DMS79 treated with DMSO at 0.1 percent for 48 hours (cell line): ENCODE results near the gene NKAIN2.
"Not testable (repeated sequence)": the region's sequence is repeated elsewhere in the genome, so short reads cannot be mapped to it uniquely, and the experiment has no call there.

Experiments
- DNase-seq: peaks from one replicate; lab custom pipeline; 2025; lab: John Stamatoyannopoulos, UW

NKAIN2 gene

GRCh38 chr6:124090491-124090890 is 286.8 kb downstream of the NKAIN2 start:
- DNase-seq, result no peak

DNA sequence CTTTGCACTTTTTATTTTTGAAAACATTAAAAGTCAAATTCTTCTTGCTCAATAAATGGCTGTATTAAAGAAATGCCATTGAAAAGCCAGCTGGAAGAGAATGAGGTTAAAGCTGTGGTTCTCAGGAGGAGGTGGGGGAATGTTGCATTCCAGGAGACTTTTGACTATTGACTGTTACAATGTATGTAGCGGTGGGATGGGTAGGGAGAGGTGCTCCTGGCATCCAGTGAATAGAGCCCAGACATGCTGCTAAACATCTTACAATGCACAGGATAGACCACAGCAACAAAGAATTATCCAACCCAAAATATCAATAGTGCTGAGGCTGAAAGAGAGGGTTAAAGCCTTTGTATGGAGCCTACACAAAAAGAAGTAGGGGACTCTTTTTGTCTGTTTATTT is 295.9 kb downstream of the NKAIN2 start:
- no peak for DNase-seq

DNA sequence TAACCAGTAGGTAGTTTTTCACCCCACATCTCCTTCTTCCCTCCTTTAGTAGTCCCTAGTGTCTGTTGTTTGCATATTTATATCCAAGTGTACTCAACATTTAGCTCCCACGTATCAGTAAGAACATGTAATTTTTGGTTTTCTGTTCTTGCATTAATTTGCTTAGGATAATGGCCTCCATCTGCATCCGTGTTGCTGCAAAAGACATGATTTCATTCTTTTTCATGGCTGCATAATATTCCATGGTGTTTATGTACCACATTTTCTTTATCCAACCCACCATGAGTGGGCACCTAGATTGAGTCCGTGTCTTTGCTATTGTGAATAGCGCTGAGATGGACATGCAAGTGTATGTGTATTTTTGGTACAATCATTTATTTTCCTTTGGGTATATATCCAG is 306.8 kb downstream of the NKAIN2 start:
- no peak for DNase-seq

- no peak for DNase-seq
Measured at GRCh38 chr6:124119596-124119995, 315.9 kb downstream of the NKAIN2 start.

DNA sequence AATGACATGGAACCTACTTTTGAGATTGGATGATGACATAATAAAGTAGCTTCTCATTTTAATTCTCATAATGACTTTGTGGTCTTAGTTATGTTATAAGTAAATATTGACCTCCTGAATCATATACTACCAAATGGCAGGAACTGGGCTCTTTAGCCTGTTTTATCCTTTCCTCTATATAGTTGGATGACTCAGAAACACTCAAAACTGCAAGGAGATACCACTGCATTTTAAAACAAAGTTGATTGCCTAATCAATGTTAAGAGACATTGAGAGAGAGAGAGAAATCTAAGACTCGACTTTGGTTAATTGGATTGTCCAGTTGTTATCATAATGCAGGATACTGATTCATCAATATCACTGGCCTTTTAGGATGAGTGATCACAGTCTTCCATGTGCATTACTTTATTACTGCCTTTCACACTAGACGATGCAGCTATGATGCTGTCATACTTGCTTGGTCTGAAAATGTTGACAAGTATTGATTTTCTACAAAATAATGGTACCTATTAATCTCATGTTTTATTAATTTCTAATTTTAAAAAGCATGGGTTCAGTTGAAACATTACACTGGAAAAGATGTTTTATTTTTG is 320.0 kb downstream of the NKAIN2 start:
- no peak for DNase-seq

GRCh38 chr6:124131259-124131658 is 327.6 kb downstream of the NKAIN2 start:
- DNase-seq, result no peak

GRCh38 chr6:124131779-124132178 is 328.1 kb downstream of the NKAIN2 start:
- no peak for DNase-seq

DNA sequence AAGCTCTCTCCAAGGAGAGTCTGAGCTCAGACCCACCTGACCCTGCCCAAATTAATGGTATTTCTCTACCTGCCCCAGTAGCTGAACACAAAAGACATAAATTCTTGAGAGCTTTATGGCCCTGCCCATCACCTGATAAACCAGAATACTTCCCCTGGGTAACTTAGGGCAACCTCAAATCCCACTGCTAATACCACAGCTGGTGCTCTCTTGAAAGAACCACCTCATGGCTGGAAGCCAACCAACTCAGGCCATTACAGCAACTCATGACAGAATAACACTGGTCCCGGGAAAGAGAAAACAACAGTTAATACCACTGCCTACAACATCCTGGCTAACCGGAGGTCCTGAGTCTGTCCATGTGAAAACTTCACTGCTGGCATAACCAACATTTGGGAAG is 328.6 kb downstream of the NKAIN2 start:
- no peak for DNase-seq

DNA sequence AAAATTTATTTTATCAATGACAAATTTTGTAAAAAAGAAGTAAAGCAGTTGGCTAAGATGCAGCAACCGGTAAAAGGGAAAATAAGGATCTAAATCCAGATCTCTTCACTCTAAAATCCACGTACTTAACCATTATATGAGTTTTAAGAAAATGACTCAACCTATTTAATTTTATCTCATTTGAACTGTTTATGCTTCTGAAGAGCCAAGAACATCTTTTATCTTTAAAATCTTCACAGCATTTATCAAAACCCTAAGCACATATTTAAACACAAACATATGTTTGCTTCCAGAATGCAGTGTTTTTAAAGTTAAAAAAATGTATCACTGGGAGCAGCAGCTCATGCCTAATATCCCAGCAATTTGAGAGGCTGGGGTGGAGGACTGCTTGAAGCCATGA is 339.2 kb downstream of the NKAIN2 start:
- no peak for DNase-seq

DNA sequence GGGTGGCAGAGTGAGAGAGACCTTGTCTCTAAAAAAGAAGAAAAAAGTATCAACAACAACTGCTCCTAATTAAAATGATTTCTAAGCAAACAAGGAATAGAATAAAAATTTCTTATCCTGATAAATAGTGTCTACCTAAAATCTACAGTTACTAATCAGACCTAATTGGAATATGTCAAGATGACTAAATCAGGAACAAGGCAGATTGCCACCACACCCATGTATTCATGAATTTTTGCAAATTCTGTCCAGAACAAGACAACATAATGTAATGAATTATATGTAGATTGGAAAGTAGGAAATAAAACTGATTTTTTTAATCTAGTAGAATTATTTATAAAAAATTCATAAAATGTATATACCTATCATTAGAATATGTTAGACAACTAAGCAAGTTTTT is 339.8 kb downstream of the NKAIN2 start:
- no peak for DNase-seq

GRCh38 chr6:124147621-124148020 is 344.0 kb downstream of the NKAIN2 start:
- no peak for DNase-seq

- DNase-seq, result no peak
Measured at GRCh38 chr6:124148236-124148957, 344.7 kb downstream of the NKAIN2 start.

- DNase-seq, result no peak
Measured at GRCh38 chr6:124149646-124150045, 346.0 kb downstream of the NKAIN2 start.

DNA sequence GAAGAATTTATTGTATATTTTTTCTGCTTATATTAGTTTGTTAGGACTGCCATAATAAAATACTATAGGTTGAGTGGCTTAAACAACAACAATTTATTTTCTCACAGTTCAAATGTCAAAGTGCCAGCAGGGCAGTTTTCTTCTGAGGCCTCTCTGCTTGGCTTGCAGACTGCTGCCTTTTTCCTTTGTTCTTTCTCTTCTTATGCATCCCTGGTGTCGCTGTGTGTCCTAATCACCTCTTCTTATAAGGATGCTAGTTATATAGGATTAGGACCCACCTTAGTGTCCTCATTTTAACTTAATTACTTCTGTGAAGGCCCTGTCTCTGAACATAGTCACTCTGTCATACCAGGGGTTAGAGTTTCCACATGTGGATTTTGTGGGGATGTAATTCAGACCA is 354.4 kb downstream of the NKAIN2 start:
- no peak for DNase-seq

- no peak for DNase-seq
Measured at GRCh38 chr6:124163676-124164075, 360.0 kb downstream of the NKAIN2 start.

GRCh38 chr6:124164343-124164742 is 360.7 kb downstream of the NKAIN2 start:
- DNase-seq, result no peak

GRCh38 chr6:124167249-124167648 is 363.6 kb downstream of the NKAIN2 start:
- not testable (repeated sequence) for DNase-seq

DNA sequence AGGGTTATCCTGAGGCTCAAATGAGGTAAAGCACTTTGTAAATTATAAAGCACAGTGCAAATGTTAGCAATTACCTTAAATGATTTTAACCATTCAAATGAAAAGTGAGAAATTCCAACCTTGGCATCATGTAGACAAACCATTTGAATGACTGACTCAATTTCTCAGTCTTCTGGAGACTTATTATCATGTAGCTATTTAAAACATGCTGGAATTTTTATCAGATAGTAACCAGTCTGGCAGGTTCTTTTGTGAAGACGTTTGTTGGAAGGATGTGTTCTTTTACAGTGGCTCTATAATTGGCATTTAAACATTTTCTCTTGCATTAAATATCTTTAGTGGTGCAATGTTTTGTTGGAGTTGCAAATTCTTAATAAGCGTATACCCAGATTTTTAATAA is 386.6 kb downstream of the NKAIN2 start:
- no peak for DNase-seq

DNA sequence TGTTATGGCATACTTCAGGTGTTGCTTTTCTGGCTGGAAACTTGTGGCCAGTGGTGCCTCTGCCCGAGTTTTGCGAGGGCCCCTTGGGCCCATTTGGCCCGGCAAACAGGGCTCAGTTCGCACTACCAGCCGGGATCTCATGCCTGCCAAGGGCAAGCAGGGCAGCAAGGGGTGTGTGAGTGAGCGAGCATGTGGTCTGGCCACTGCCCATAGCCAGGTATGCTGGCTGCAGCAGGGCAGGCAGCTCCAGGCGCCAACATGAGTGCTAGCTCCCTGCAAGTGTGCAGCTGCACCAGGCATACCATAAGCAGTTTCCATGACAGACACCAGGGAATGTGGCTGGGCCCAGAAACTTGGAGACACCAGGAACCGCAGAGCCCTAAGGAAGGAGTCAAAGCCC is 389.5 kb downstream of the NKAIN2 start:
- DNase-seq, result no peak

GRCh38 chr6:124197148-124197547 is 393.5 kb downstream of the NKAIN2 start:
- DNase-seq, result no peak

- no peak for DNase-seq
Measured at GRCh38 chr6:124199286-124199685, 395.6 kb downstream of the NKAIN2 start.

DNA sequence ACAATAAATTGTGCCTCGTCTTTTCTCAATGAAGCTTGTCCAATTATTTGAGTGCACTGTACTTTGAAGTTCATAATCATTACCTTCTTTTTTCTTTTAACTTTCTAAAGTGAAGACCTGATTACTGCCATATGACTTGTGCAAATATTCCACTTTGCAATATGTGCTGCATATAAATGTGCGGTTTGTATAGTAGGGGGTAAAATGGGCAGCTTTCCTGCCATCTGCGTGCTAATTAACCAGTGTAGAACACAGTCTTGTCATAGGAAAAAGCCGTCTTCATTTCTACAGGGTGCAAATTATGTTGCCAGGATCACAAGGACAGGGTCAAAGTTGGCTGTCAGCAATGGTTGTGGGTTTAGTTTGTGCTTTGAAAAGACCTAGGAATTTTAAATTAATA is 397.0 kb downstream of the NKAIN2 start:
- DNase-seq, result no peak

DNA sequence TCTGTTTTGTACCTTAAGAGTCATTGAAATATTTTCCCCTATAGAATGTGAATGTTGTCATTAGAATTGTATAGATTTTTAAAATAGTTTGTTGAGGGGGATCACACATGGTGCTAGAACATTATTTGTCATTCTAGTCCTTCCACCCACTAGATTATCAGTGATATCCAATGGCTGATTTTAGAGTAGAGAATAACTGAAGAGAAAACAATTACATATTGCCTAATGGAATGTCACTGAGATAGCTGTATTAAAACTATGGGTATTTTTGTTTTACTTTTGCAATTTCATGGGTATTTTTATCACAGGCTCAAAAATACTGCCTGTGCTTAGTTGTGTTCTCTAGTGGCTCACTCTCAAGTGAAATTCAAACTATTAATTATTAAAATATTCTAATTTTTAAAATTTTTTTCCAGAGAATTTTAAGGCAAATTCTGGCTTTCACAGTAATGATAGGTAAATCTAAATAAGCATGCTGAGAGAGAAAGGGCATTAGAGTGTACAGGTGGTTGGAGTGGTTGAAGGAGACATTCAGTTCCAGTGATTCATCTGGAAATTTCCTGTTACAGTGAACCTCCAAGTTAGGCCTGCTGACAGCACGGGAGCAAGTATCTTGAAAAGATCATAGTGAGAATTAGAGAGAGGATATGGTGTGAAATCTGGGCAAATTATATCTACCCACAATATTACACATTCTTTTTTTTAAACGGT is 399.6 kb downstream of the NKAIN2 start:
- no peak for DNase-seq

DNA sequence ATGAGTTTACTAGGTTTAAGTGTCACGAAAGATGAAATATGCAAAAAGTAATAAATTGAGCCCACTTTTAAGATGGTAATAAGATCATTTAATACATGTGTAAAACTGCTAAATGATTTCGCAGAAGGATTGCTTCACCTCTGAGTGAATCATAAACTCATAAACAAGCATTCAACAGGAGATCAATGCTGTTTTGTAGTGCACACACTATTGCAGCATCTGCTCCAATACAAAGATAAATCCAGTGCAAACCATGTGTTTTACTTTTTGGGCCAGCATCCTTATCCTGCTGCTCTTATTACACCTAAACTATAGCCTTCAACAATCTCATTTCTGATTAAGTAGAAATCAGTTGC is 400.1 kb downstream of the NKAIN2 start:
- DNase-seq, result no peak
